Peyer's patch (tissue), 4 donors: ENCODE results near the gene SLC2A2. TPM values are rescaled to one million over a fixed set of nuclear protein-coding genes. Genes with fewer than 3 reads are reported as not detected.
A peak's percentile ranks its signal among the peaks of the same experiment; 100 is the strongest.

Source experiments
- DNase-seq, 3 donors: peaks; one replicate each; pipeline ENCODE4 v3.0.0-alpha.2; 2017 to 2019
- H3K27ac ChIP-seq, 4 donors: fragments of 200-600 bp; sonication (generic); one replicate each; pipeline ENCODE4 v1.5.1; 2016 to 2019
- H3K27me3 ChIP-seq, 2 donors: fragments of 200-600 bp; sonication (generic); one replicate each; pipeline ENCODE4 v1.5.1; 2019
- H3K36me3 ChIP-seq, 3 donors: fragments of 200-600 bp; sonication (generic); one replicate each; pipeline ENCODE4 v1.5.1; 2016 to 2019
- H3K4me1 ChIP-seq, 4 donors: fragments of 200-600 bp; sonication (generic); one replicate each; pipeline ENCODE4 v1.5.1; 2016 to 2019
- H3K4me3 ChIP-seq, 4 donors: fragments of 200-600 bp; sonication (generic); 1 replicate in 3 of 4; 2 replicates in 1 of 4; pipeline ENCODE4 v1.5.1; 2016 to 2019; ENCODE audit warnings: mild to moderate bottlenecking in 1 of 4
- H3K9me3 ChIP-seq, 4 donors: fragments of 200-600 bp; sonication (generic); one replicate each; pipeline ENCODE4 v1.5.1; 2016 to 2019; ENCODE audit warnings: mild to moderate bottlenecking in 1 of 4
- CTCF ChIP-seq, 6 experiments: fragments of 450-650 bp in 4 of 6; fragments of 200-600 bp in 2 of 6; sonication (generic) in 1 of 6; IDR thresholded peaks; one replicate each; pipeline ENCODE4 v1.5.1; 2017 to 2019; ENCODE audit warnings: antibody characterized with exemption in 6 of 6, mild to moderate bottlenecking in 3 of 6, moderate library complexity in 1 of 6
- POLR2A ChIP-seq, 2 donors: fragments of 450-650 bp; IDR thresholded peaks; one replicate each; pipeline ENCODE4 v1.5.1; 2017; ENCODE audit warnings: antibody characterized with exemption in 2 of 2, mild to moderate bottlenecking in 2 of 2, moderate library complexity in 2 of 2
- total RNA-seq, 4 donors: library from RNA; depleted of rRNA; stranded (reverse); fragments of >200 nt; gene quantifications; one replicate each; pipeline ENCODE4 v1.1.0, GENCODE V29; 2016

The SLC2A2 gene
- total RNA-seq, 4 donors from 2014 or later, result 2.5 to 115 (median 92.7) TPM

GRCh38 chr3:170992854-170993253 is 33.7 kb downstream of the SLC2A2 start:
- Histone ChIP-seq H3K4me1 (peaks cover 0 to 4% (median under 1%) of the 10 kb centered on the region in 4 donors), H3K4me3 (no peak overlapping the region), H3K27ac (no peak overlapping the region), H3K36me3 (no peaks in the 10 kb centered on the region), H3K9me3 (no peaks in the 10 kb centered on the region), H3K27me3 (no peaks in the 10 kb centered on the region)
- no peak for DNase-seq
- TF ChIP-seq CTCF (IDR thresholded peaks at IDR 0.05) (no peak), POLR2A (IDR thresholded peaks at IDR 0.05) (no peak)

- Histone ChIP-seq H3K36me3 (no peaks in the 10 kb centered on the region), H3K9me3 (no peaks in the 10 kb centered on the region), H3K27ac (no peak overlapping the region), H3K4me1 (no peaks in the 10 kb centered on the region), H3K27me3 (no peaks in the 10 kb centered on the region), H3K4me3 (no peak overlapping the region)
- TF ChIP-seq POLR2A (IDR thresholded peaks at IDR 0.05) (no peak), CTCF (IDR thresholded peaks at IDR 0.05) (no peak)
- DNase-seq, result no peak
Measured at GRCh38 chr3:170991664-170992063, 34.9 kb downstream of the SLC2A2 start.

GRCh38 chr3:170989100-170989648 is 37.3 kb downstream of the SLC2A2 start:
- H3K27ac ChIP-seq, result peak overlapping the region in 1 of 4 donors; percentile 32
- TF ChIP-seq POLR2A (IDR thresholded peaks at IDR 0.05), result no peak
- TF ChIP-seq CTCF (IDR thresholded peaks at IDR 0.05), result no peak
- no peaks in the 10 kb centered on the region for H3K27me3 ChIP-seq
- no peak overlapping the region for H3K4me3 ChIP-seq
- no peak for DNase-seq
- H3K9me3 ChIP-seq, result no peaks in the 10 kb centered on the region
- no peaks in the 10 kb centered on the region for H3K4me1 ChIP-seq
- H3K36me3 ChIP-seq, result no peaks in the 10 kb centered on the region

- H3K27ac ChIP-seq, result peak overlapping the region in 1 of 4 donors; percentile 32
- H3K36me3 ChIP-seq, result no peaks in the 10 kb centered on the region
Measured at GRCh38 chr3:170988378-170988777, 38.1 kb downstream of the SLC2A2 start.

GRCh38 chr3:170985304-170985703 is 41.2 kb downstream of the SLC2A2 start:
- DNase-seq, result peak in 1 of 3 donors; percentile 52
- TF ChIP-seq CTCF (IDR thresholded peaks at IDR 0.05), result no peak
- no peak for TF ChIP-seq POLR2A (IDR thresholded peaks at IDR 0.05)

More at GRCh38 chr3:170988378-170988777, 38.1 kb downstream of the SLC2A2 start:
- TF ChIP-seq CTCF (IDR thresholded peaks at IDR 0.05) (no peak), POLR2A (IDR thresholded peaks at IDR 0.05) (no peak)
- peak in 1 of 3 donors; percentile 52 for DNase-seq
- Histone ChIP-seq H3K9me3 (no peaks in the 10 kb centered on the region), H3K4me1 (no peaks in the 10 kb centered on the region), H3K27me3 (no peaks in the 10 kb centered on the region), H3K4me3 (no peak overlapping the region)

GRCh38 chr3:170982733-170983132 is 43.8 kb downstream of the SLC2A2 start:
- H3K4me3 ChIP-seq, result no peak overlapping the region
- no peaks in the 10 kb centered on the region for H3K27me3 ChIP-seq
- H3K9me3 ChIP-seq, result no peaks in the 10 kb centered on the region
- H3K4me1 ChIP-seq, result no peaks in the 10 kb centered on the region
- no peak overlapping the region for H3K27ac ChIP-seq
- TF ChIP-seq CTCF (IDR thresholded peaks at IDR 0.05), result no peak
- TF ChIP-seq POLR2A (IDR thresholded peaks at IDR 0.05), result no peak
- no peaks in the 10 kb centered on the region for H3K36me3 ChIP-seq
- DNase-seq, result no peak

More at GRCh38 chr3:170985304-170985703, 41.2 kb downstream of the SLC2A2 start:
- peak overlapping the region in 1 of 4 donors; percentile 48 for H3K27ac ChIP-seq
- H3K9me3 ChIP-seq, result no peaks in the 10 kb centered on the region
- H3K4me3 ChIP-seq, result no peak overlapping the region
- H3K4me1 ChIP-seq, result no peaks in the 10 kb centered on the region
- no peaks in the 10 kb centered on the region for H3K27me3 ChIP-seq
- no peaks in the 10 kb centered on the region for H3K36me3 ChIP-seq
